ENCODE measurements around the gene DENND6B. TPM values are rescaled to one million over a fixed set of nuclear protein-coding genes. Genes with fewer than 3 reads are reported as not detected.
"Not testable (repeated sequence)": the region's sequence is repeated elsewhere in the genome, so short reads cannot be mapped to it uniquely, and the experiment has no call there.

Gene DENND6B
- polyA plus RNA-seq, 4 donors, result 9.8 to 20.1 (median 14.9) TPM

GRCh38 chr22:50339945-50340879 lies 13.4 kb upstream of the DENND6B start:
- no peak for DNase-seq (ENCODE audit: low read depth in 4 of 4, low spot score in 3 of 4)

GRCh38 chr22:50338860-50339462 lies 12.1 kb upstream of the DENND6B start:
- DNase-seq (ENCODE audit: low read depth in 4 of 4, low spot score in 3 of 4), result no peak

- DNase-seq (ENCODE audit: low read depth in 4 of 4, low spot score in 3 of 4), result no peak
Observed at GRCh38 chr22:50338042-50338573, 11.3 kb upstream of the DENND6B start.

GRCh38 chr22:50337262-50338041 lies 10.6 kb upstream of the DENND6B start:
- no peak for DNase-seq (ENCODE audit: low read depth in 4 of 4, low spot score in 3 of 4)

GRCh38 chr22:50334433-50334832 lies 7.6 kb upstream of the DENND6B start:
- not testable (repeated sequence) for DNase-seq (ENCODE audit: low read depth in 4 of 4, low spot score in 3 of 4)

GRCh38 chr22:50329236-50329635 lies 2.4 kb upstream of the DENND6B start:
- no peak for DNase-seq (ENCODE audit: low read depth in 4 of 4, low spot score in 3 of 4)

GRCh38 chr22:50327711-50328019 lies 853 bp upstream of the DENND6B start:
- DNase-seq (ENCODE audit: low read depth in 4 of 4, low spot score in 3 of 4), result no peak

- no peak for DNase-seq (ENCODE audit: low read depth in 4 of 4, low spot score in 3 of 4)
Observed at GRCh38 chr22:50326225-50326955, 422 bp downstream of the DENND6B start.

GRCh38 chr22:50325444-50326224 lies 1.2 kb downstream of the DENND6B start:
- DNase-seq (ENCODE audit: low read depth in 4 of 4, low spot score in 3 of 4), result no peak

- DNase-seq (ENCODE audit: low read depth in 4 of 4, low spot score in 3 of 4), result no peak
Observed at GRCh38 chr22:50323900-50324299, 2.9 kb downstream of the DENND6B start.

GRCh38 chr22:50322382-50323104 lies 4.3 kb downstream of the DENND6B start:
- not testable (repeated sequence) for DNase-seq (ENCODE audit: low read depth in 4 of 4, low spot score in 3 of 4)

- DNase-seq (ENCODE audit: low read depth in 4 of 4, low spot score in 3 of 4), result no peak
Observed at GRCh38 chr22:50320671-50321325, 6.0 kb downstream of the DENND6B start.

GRCh38 chr22:50320116-50320515 lies 6.7 kb downstream of the DENND6B start:
- no peak for DNase-seq (ENCODE audit: low read depth in 4 of 4, low spot score in 3 of 4)

- DNase-seq (ENCODE audit: low read depth in 4 of 4, low spot score in 3 of 4), result no peak
Observed at GRCh38 chr22:50319503-50319951, 7.3 kb downstream of the DENND6B start.

GRCh38 chr22:50318698-50319411 lies 8.0 kb downstream of the DENND6B start:
- DNase-seq (ENCODE audit: low read depth in 4 of 4, low spot score in 3 of 4), result no peak

GRCh38 chr22:50318356-50318697 lies 8.5 kb downstream of the DENND6B start:
- no peak for DNase-seq (ENCODE audit: low read depth in 4 of 4, low spot score in 3 of 4)

- DNase-seq (ENCODE audit: low read depth in 4 of 4, low spot score in 3 of 4), result no peak
Observed at GRCh38 chr22:50317674-50318073, 9.1 kb downstream of the DENND6B start.

- no peak for DNase-seq (ENCODE audit: low read depth in 4 of 4, low spot score in 3 of 4)
Observed at GRCh38 chr22:50317178-50317577, 9.6 kb downstream of the DENND6B start.

All from left renal pelvis (tissue), 4 donors.